K562 (cell line): ENCODE data around the gene NXF1. TPM values are rescaled to one million over a fixed set of nuclear protein-coding genes. Genes with fewer than 3 reads are reported as not detected.

Source experiments
- ATF1 ChIP-seq, 2 experiments: fragments of 450-650 bp in 1 of 2; IDR thresholded peaks; 2 replicates each; pipeline ENCODE4 v1.6.1; 2016; ENCODE audit warnings: missing compliant biosample characterization in 1 of 2, missing genetic modification characterization in 1 of 2
- BHLHE40 ChIP-seq: IDR thresholded peaks from 2 replicates; pipeline ENCODE4 v1.6.1; 2011; ENCODE audit warnings: low read length, improper control_type of control experiment
- ELK1 ChIP-seq: sonication (generic); formaldehyde crosslinking; IDR thresholded peaks from 2 replicates; pipeline ENCODE4 v1.8.1; 2022; ENCODE audit warnings: missing genetic modification reagents
- GABPA ChIP-seq: fragments of 200-800 bp; sonication (Bioruptor generic); conservative IDR thresholded peaks from 2 replicates; pipeline ENCODE4 v1.6.1; 2016; ENCODE audit warnings: low read depth, missing genetic modification characterization, missing compliant biosample characterization
- GTF2F1 ChIP-seq: IDR thresholded peaks from 2 replicates; pipeline ENCODE4 v1.6.1; 2011; ENCODE audit warnings: low read depth, low read length, improper control_type of control experiment
- HBP1 ChIP-seq: fragments of 450-650 bp; formaldehyde crosslinking; IDR thresholded peaks from 2 replicates; pipeline ENCODE4 v1.4.0; 2022; ENCODE audit warnings: missing genetic modification characterization
- HNRNPH1 ChIP-seq: fragments of 200-400 bp; formaldehyde crosslinking; optimal IDR thresholded peaks from 2 replicates; pipeline ENCODE3; 2017; ENCODE audit warnings: low read depth, mild to moderate bottlenecking, low read length, moderate library complexity
- LARP7 ChIP-seq: fragments of 450-650 bp; IDR thresholded peaks from 2 replicates; pipeline ENCODE4 v1.6.1; 2016
- MLLT1 ChIP-seq, 2 experiments: fragments of 450-650 bp; IDR thresholded peaks; 2 replicates each; pipeline ENCODE4 v1.6.1; 2016
- NKRF ChIP-seq: fragments of 450-650 bp; IDR thresholded peaks from 2 replicates; pipeline ENCODE4 v1.6.1; 2016; ENCODE audit warnings: borderline replicate concordance
- NR0B1 ChIP-seq: fragments of 450-650 bp; IDR thresholded peaks from one replicate; pipeline ENCODE4 v1.6.1; 2018; ENCODE audit warnings: mild to moderate bottlenecking, moderate library complexity; ENCODE audit not compliant: partially characterized antibody
- PML ChIP-seq: IDR thresholded peaks from 2 replicates; pipeline ENCODE4 v1.6.1; 2012; ENCODE audit warnings: low read length, inconsistent platforms
- SMAD1 ChIP-seq: fragments of 150-350 bp; IDR thresholded peaks from 2 replicates; pipeline ENCODE4 v1.6.1; 2014; ENCODE audit warnings: low read length, low read depth; ENCODE audit not compliant: partially characterized antibody
- SNIP1 ChIP-seq: fragments of 450-650 bp; IDR thresholded peaks from 2 replicates; pipeline ENCODE4 v1.7.1; 2017; ENCODE audit warnings: low read depth, mild to moderate bottlenecking
- SRSF3 ChIP-seq: fragments of 200-400 bp; formaldehyde crosslinking; IDR thresholded peaks from 2 replicates; pipeline ENCODE4 v1.6.1; 2016; ENCODE audit warnings: mild to moderate bottlenecking, low read length, moderate library complexity; ENCODE audit not compliant: insufficient read depth
- TAF1 ChIP-seq: IDR thresholded peaks from 2 replicates; pipeline ENCODE4 v1.6.1; 2011; ENCODE audit warnings: mild to moderate bottlenecking, low read length, moderate library complexity; ENCODE audit not compliant: insufficient read depth, control insufficient read depth, severe bottlenecking; ENCODE audit errors: extremely low read depth
- VEZF1 ChIP-seq: fragments of 200-800 bp; sonication (Bioruptor generic); IDR thresholded peaks from 2 replicates; pipeline ENCODE4 v1.6.1; 2017; ENCODE audit warnings: missing genetic modification characterization, missing compliant biosample characterization
- polyA plus RNA-seq, 8 experiments: library from polyadenylated mRNA; depleted of rRNA in 4 of 8; stranded (reverse) in 5 of 8; unstranded in 3 of 8; fragments of >200 nt; fragmentation: Nextera tagmentation in 2 of 8; fragmentation: Illumina TruSeq in 1 of 8; extraction: Ambion mirVana in 2 of 8; extraction: Trizol in 1 of 8; gene quantifications; 2 replicates each; pipeline versions ENCODE4 v1.2.1 to v1.2.3, GENCODE V29; 2011 to 2014; ENCODE audit warnings: inconsistent platforms in 1 of 8, missing spikeins in 1 of 8
- total RNA-seq, 7 experiments: library from RNA; depleted of rRNA in 6 of 7; stranded (reverse); fragments of >200 nt in 6 of 7; fragmentation: Illumina TruSeq in 2 of 7; extraction: Trizol in 2 of 7; gene quantifications; 2 replicates each; pipeline versions ENCODE4 v1.2.1 to v1.2.3, GENCODE V29; 2011 to 2021; ENCODE audit warnings: low replicate concordance in 1 of 7

Gene NXF1
- total and polyA plus RNA-seq, 9 of the 15 experiments (the other 6 are each of a cell fraction or from before 2014, with no cell fraction given) = 18.1 to 98.3 (median 35.8) TPM

- peak; percentile 69 for TF ChIP-seq VEZF1
- peak; percentile 39; the same call in 1 of the 2 replicates for TF ChIP-seq GTF2F1
- TF ChIP-seq SNIP1 = no peak
- peak; percentile 88; the same call in 1 of the 2 replicates for TF ChIP-seq HBP1 (CRISPR knock-in tag)
- TF ChIP-seq TAF1 = peak; percentile 90
- peak; percentile 56 for TF ChIP-seq PML
- TF ChIP-seq SMAD1 = peak; percentile 17
- peak; percentile 97 for TF ChIP-seq GABPA (tag)
- TF ChIP-seq NKRF = peak; percentile 62; the same call in 1 of the 2 replicates
- no peak for TF ChIP-seq NR0B1
- peak; percentile 77 for TF ChIP-seq ATF1 (CRISPR knock-in tag; IDR thresholded peaks at IDR 0.05)
- TF ChIP-seq ATF1 (tag; IDR thresholded peaks at IDR 0.05) = peak; percentile 98
- TF ChIP-seq ELK1 = no peak
- TF ChIP-seq SRSF3 = no peak
- TF ChIP-seq LARP7 = peak; percentile 57; the same call in 1 of the 2 replicates
- peak in 1 of 2 experiments; percentile 25; a peak in 2 of 4 replicates for TF ChIP-seq MLLT1 (IDR thresholded peaks at IDR 0.05)
- TF ChIP-seq HNRNPH1 = no peak
- TF ChIP-seq BHLHE40 = peak; percentile 43; the same call in 1 of the 2 replicates
Observed at GRCh38 chr11:62831520-62832335, 26.5 kb upstream of the NXF1 start, which contains the start of gene STX5 (continued).
